ENCODE measurements around the gene FAU.
"Not testable (repeated sequence)": the region's sequence is repeated elsewhere in the genome, so short reads cannot be mapped to it uniquely, and the experiment has no call there.

FAU gene
- 197 reads per million, percentile 92 among the genes with 10 or more reads in this experiment for total RNA-seq

GRCh38 chr11:65121865-65122696 lies at the start of gene FAU, which contains the start of gene MRPL49:
Gene FAU (minus strand): TSS chr11:65122134. CDS start chr11:65121813, 321 bp downstream.
Gene MRPL49 (plus strand): TSS chr11:65122321. CDS start chr11:65122347, 26 bp downstream.
- DNase-seq, result peak; percentile 99

DNA sequence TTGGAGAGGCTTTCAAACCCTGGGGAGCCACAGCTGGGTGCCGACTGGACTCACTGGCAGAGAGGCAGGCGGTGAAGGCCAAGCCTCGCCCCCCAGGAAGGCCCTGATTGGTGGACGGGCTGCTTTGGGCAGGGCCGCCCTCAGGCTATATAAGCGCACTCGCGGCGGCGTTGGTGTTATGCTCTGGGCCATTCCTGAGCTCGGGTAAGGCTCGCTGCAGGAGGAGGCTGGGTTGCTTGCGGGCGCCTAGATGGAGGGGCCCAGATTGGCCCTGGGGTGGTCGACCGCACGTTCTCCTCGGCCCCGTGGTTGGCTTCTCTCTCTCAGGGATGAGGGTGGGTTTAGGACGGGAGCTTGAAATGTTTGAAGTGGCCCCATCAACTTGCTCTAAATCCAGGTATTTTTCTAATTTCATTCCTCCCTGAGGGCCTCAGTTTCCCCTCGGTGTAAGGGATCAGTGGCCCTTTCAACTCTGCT lies 48.2 kb upstream of the FAU start, which contains the start of gene SPDYC:
Gene SPDYC, plus strand, starts transcription at position 176 of the 477 bp plus-strand sequence. CDS start 1,125 bp downstream, outside the sequence.
- no peak for DNase-seq

DNA sequence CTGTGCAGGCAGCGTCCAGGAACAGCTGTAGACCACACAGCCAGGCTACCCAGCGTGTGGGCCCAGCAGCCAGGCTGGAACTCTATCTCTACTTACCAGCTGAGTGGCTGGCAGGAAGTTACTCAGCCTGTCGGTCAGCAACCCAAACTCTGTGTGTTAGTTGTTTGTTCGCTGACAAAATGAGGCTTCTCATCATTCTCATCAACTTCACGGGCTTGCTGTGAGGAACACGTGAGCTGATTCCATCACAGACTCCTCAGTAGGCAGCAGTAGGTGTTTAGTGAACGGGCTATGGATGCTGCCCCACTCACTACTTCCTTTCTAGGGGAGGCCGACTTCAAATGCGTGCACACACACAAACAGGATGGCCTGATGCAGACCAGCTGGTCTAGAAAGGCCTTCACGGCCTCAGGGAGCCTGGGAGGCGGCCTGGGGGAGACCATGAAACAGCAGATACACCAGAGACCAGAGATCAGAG lies 47.3 kb upstream of the FAU start:
- DNase-seq, result no peak

GRCh38 chr11:65167656-65168055 lies 45.7 kb upstream of the FAU start:
- DNase-seq, result no peak

DNA sequence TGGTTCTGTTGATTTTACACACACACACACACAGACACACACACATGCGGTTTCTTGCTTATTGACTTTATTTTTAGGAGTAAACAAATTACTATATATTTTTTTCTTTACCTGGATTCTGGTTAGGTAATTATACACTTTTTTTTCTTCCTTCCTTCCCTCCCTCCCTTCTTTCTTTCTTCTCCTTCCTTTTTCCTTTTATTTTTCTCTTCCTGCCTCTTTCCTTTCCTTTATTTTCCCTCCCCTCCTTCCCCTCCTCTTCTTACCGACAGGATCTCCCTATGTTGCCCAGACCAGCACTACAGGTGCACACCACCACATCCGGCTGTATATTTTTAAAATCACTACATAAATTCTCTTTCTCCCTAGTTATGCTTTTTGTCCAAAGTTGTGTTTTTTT lies 45.0 kb upstream of the FAU start:
- DNase-seq, result no peak

DNA sequence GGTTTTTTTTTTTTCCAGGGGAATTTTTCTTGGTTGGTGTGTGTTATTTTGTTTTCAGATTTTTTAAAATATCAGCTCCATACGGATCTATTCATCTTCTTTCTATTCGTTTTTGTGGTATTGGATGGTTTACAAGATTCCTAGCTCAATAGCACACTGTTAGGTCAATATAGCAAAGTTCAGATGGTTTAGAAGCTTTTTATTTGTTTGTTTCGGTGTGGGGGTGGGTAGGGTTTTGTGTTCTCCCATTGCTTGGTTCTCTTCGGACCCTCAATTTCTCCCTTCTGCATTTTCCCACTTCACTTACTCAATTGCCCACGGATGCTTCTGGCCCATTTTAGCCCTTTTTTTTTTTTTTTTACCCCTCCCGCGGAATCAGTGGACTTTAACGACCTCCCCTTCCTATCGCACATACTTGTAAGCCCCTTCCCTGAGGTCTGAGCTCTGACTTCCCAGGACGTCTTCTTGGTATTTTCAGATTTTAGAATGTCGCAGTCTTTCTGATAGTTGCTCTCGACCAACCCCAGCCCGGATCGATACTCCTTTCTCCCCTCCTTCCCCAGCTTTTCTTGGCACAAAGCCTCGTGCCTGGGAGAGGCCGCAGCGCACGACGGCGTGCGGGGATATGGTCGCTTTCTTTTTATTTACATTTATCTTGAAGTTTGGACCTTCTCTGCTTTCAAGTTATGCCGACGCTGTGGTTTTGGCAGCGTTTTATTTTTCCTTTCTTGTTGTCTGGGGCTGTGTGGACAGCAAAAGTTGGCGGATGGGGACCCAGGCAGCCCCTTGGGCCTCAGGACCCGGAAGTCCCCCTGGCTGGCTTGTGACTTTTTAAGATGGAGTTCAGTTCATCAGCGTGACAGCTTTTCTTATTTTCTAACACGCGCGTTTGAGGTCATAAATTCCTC lies 43.7 kb upstream of the FAU start:
- DNase-seq, result no peak

DNA sequence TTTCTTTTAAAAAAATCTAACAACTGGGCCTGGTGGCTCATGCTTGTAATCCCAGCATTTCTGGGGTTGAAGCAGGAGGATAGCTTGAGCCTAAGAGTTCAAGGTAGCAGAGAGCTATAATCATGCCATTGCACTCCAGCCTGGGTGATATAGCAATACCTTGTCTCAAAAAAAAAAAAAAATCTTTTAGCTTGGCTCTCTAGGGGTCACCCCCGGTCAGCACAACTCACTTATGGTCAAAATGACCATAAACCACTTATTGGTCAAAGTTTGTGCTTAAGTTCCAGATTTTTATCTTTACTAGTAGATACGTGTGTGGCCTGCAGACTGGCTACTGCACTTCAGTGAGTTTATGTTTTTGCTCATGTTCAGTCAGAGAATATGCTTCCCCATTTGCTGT lies 41.8 kb upstream of the FAU start:
- DNase-seq, result no peak

- no peak for DNase-seq
Observed at GRCh38 chr11:65160643-65161042, 38.7 kb upstream of the FAU start.

DNA sequence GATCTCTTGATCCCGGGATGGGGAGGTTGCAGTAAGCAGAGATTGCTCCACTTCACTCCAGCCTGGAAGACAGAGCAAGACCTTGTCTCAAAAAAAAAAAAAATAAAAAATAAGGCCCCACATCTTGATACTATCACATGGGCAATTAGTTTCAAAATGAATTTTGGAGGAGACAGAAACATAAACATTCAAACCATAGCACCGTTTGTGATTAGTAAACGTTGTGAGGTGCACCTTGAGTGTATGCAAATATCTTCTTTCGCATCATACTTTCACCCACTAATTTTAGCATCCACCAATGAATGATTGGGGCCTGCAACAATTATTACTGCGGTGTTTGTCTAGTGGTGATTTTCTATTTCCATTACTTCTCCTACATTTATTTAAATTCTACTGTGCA lies 37.1 kb upstream of the FAU start:
- no peak for DNase-seq

- no peak for DNase-seq
Observed at GRCh38 chr11:65157336-65157735, 35.4 kb upstream of the FAU start.

DNA sequence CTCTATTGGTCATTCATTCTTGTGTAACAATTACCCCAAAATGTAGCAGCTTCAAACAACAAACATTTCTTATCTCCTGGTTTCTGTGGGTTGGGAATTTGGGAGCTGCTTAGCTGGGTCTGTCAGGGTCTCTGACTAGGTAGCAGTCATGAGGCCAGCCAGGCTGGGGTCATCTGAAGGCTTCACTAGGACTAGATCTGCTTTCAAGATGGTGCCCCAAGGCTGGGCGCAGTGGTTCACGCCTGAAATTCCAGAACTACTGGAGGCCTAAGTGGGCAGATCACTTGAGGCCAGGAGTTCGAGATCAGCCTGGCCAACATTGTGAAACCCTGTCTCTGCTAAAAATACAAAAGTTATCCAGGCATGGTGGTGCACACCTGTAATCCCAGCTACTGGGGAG lies 35.0 kb upstream of the FAU start:
- DNase-seq, result no peak

DNA sequence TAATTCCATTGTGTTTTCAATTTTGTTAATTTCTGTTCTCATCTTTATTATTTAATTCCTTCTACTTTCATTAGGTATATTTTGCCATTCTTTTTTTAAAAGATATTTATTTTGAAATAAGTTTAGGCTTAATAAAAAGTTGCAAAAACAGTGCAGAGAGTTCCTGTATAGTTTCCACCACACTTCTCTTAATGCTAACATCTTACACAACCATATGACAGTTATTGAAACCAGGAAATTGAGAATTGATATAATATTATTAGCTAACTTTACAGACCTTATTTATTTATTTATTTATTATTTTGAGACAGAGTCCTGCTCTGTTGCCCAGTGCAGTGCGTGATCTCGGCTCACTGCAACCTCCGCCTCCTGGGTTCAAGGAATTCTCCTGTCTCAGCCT lies 34.3 kb upstream of the FAU start:
- DNase-seq, result no peak

DNA sequence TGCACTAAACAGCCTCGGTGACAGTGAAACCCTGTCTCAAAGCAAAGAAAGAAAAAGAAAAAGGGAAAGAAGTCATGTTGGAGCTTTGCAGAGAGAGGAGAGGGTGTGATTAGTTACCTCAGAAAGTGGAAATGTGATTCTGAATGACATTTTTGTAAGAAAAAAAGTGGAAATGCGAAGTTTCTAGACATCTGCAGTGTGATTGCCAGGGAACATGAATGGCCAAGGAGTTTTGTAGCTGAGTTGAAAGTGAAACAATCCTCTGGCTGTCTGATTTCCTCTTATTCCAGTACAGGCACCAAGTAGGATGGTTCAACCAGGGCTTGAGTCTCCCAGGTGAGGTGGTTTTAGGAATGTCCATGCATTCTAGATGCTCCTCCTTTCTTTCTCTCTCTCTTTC lies 30.2 kb upstream of the FAU start:
- DNase-seq, result no peak

GRCh38 chr11:65151331-65151899 lies 29.5 kb upstream of the FAU start:
- DNase-seq, result no peak

DNA sequence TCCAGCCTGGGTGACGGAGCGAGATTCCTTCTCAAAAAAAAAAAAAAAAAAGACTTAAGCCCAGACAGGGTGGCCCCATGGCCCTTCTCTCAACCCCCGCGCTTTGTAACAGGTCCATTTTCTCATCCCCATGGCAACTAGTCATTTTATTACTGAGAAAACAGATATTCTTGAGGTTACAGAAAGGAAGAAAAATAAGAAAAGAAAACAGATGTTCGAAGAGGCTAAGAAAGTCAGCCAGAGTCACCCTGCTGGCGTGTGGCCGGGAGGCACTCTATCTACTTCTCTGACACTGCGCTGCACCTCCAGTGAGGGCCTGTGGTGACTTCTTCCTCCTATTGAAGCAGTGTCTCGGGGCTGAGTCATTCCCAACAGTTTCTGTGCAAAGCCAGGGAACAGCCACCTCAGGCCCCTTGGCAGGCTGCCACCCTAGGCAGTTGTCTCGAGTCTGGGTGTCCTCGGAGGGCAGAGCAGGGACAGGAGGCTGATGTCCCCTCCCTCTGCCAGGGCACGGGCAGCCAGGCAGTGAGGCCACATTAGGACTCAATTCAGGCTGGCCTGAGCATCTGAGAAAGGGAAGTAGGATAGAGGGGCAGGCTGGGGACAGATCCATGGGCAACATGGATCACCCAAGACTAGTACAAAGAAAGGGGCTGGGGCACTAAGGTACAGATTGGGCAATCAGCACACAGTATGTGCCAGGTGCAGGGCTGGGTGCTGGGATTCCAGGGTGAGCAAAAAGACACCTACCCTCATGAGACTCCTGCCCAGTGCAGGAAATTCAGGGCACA lies 28.8 kb upstream of the FAU start:
- DNase-seq, result no peak

- DNase-seq, result not testable (repeated sequence)
Observed at GRCh38 chr11:65150131-65150508, 28.2 kb upstream of the FAU start.

DNA sequence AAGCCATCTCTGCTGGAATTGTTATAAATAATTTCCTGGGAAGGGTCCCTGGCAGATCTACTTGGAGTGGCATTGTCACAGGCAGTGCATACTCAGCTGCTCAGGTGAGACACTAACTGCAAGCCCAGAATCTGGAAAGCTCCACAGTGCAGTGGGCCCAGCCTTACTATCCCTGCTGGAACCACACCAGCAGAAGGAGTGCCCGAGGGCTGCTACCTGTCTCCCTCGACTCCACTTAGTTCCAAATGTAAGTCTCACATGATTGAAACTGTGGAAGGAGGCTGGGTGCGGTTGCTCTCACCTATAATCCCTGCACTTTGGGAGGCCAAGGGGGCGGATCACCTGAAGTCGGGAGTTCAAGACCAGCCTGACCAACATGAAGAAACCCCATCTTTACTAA lies 26.7 kb upstream of the FAU start:
- no peak for DNase-seq

DNA sequence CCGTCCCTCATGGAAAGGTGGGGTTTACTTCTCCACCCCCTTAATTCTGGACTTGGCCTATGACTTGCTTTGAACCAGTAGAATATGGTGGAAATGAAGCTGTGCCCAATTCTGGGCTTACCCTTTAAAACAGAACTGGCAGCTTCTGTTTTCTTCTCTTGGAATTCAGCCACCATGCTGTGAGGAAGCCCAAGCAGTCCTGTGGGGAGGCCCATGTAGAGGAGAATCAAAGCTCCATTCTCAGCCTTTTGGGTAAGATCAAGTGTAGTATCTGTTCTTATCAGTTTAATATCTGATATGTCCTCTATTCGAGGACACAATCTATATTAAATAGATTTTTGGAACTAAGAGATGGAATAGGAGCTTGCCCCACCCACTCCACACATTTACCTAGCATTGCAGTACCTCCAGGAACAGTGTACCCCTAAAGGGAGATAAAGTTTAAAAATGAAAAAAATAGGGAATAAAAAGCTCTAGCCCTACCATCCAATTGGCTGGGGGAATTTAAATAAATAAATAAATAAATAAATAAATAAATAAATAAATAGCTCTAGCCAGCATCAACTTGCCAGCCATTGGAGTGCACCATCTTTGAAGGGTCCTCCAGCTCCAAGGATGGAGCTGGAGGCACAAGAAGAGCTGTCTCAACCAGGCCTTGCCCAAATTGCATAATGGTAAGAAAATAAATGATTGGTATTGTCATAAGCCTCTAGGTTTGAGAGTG lies 25.6 kb upstream of the FAU start:
- no peak for DNase-seq

- DNase-seq, result no peak
Observed at GRCh38 chr11:65141896-65142494, 20.1 kb upstream of the FAU start.

- no peak for DNase-seq
Observed at GRCh38 chr11:65136515-65137096, 14.7 kb upstream of the FAU start.

Measured in effector CD4-positive, alpha-beta T cell (primary cell).